ENCODE data around the gene PPARD.

PPARD gene

GRCh38 chr6:35474942-35475570 lies 132.7 kb downstream of the PPARD start:
- TF ChIP-seq CTCF (IDR thresholded peaks at IDR 0.05; ENCODE audit: low read depth, low read length), result no peak
- no peak for TF ChIP-seq POLR2A (IDR thresholded peaks at IDR 0.05; ENCODE audit: extremely low read depth, insufficient read length)
- no peak for TF ChIP-seq MYC (IDR thresholded peaks at IDR 0.05; ENCODE audit: low read depth, low read length)
- no peak for TF ChIP-seq MAX (IDR thresholded peaks at IDR 0.05; ENCODE audit: low read depth, low read length)
- no peak overlapping the region for H3K4me3 ChIP-seq (ENCODE audit: low read depth, low read length)
- DNase-seq (ENCODE audit: low read depth), result no peak

GRCh38 chr6:35475573-35475972 lies 133.2 kb downstream of the PPARD start:
- no peak overlapping the region for H3K4me3 ChIP-seq (ENCODE audit: low read depth, low read length)
- TF ChIP-seq MAX (IDR thresholded peaks at IDR 0.05; ENCODE audit: low read depth, low read length), result no peak
- no peak for TF ChIP-seq POLR2A (IDR thresholded peaks at IDR 0.05; ENCODE audit: extremely low read depth, insufficient read length)
- no peak for TF ChIP-seq MYC (IDR thresholded peaks at IDR 0.05; ENCODE audit: low read depth, low read length)
- TF ChIP-seq CTCF (IDR thresholded peaks at IDR 0.05; ENCODE audit: low read depth, low read length), result no peak
- DNase-seq (ENCODE audit: low read depth), result no peak

GRCh38 chr6:35476004-35476403 lies 133.6 kb downstream of the PPARD start:
- TF ChIP-seq CTCF (IDR thresholded peaks at IDR 0.05; ENCODE audit: low read depth, low read length) (no peak), POLR2A (IDR thresholded peaks at IDR 0.05; ENCODE audit: extremely low read depth, insufficient read length) (no peak), MYC (IDR thresholded peaks at IDR 0.05; ENCODE audit: low read depth, low read length) (no peak), MAX (IDR thresholded peaks at IDR 0.05; ENCODE audit: low read depth, low read length) (no peak)
- H3K4me3 ChIP-seq (ENCODE audit: low read depth, low read length), result no peak overlapping the region
- DNase-seq (ENCODE audit: low read depth), result no peak

GRCh38 chr6:35477028-35477427 lies 134.7 kb downstream of the PPARD start:
- DNase-seq (ENCODE audit: low read depth), result no peak
- no peak for TF ChIP-seq MAX (IDR thresholded peaks at IDR 0.05; ENCODE audit: low read depth, low read length)
- TF ChIP-seq CTCF (IDR thresholded peaks at IDR 0.05; ENCODE audit: low read depth, low read length), result no peak
- no peak for TF ChIP-seq POLR2A (IDR thresholded peaks at IDR 0.05; ENCODE audit: extremely low read depth, insufficient read length)
- TF ChIP-seq MYC (IDR thresholded peaks at IDR 0.05; ENCODE audit: low read depth, low read length), result no peak
- no peak overlapping the region for H3K4me3 ChIP-seq (ENCODE audit: low read depth, low read length)
